A549 (cell line): ENCODE results near the gene SLFN5. TPM values are rescaled to one million over a fixed set of nuclear protein-coding genes. Genes with fewer than 3 reads are reported as not detected.

Source experiments
- ATAC-seq, 2 experiments: fragments of 200-7000 bp in 1 of 2; fragments of >200 bp in 1 of 2; cut with Nextera tagmentation in 1 of 2; cut with Tn5 transposase in 1 of 2; 3 replicates each; pipeline versions ENCODE4 v1.8.0 to v1.9.1; 2018 to 2020; ENCODE audit warnings: mild to moderate bottlenecking in 1 of 2, moderate library complexity in 1 of 2
- CTCF ChIA-PET: fragments of 300-600 bp; sonication (Branson Sonifier 250); formaldehyde crosslinking; extraction: SDS; loops from one replicate; lab custom pipeline; 2021; ENCODE audit warnings: antibody characterized with exemption, inconsistent platforms; lab: Yijun Ruan, JAX
- POLR2A ChIA-PET: fragments of 350-600 bp; formaldehyde crosslinking; extraction: SDS; loops from one replicate; lab custom pipeline; 2021; ENCODE audit warnings: antibody characterized with exemption, inconsistent platforms; lab: Yijun Ruan, JAX
- DNase-seq, 2 experiments: peaks; one replicate each; pipeline versions ENCODE4 v3.0.0 to v3.0.0-alpha.2; 2011 to 2016; ENCODE audit warnings: low read depth in 1 of 2, low spot score in 1 of 2
- FAIRE-seq: peaks from 2 replicates; lab custom pipeline; 2011; peaks lifted over from hg19 to GRCh38; lab: Jason Lieb, UNC
- H3K27ac ChIP-seq, 2 experiments: fragments of >200 bp; sonication (Bioruptor Twin); formaldehyde crosslinking; 3 replicates each; pipeline ENCODE4 v1.5.1; 2016 to 2017
- H3K4me1 ChIP-seq: fragments of >200 bp; sonication (Bioruptor Twin); formaldehyde crosslinking; 3 replicates; pipeline ENCODE4 v1.6.1; 2016
- H3K4me2 ChIP-seq: fragments of >200 bp; sonication (Bioruptor Twin); formaldehyde crosslinking; 3 replicates; pipeline ENCODE4 v1.6.1; 2016
- H3K4me3 ChIP-seq: fragments of >200 bp; sonication (Bioruptor Twin); formaldehyde crosslinking; 3 replicates; pipeline ENCODE4 v1.5.1; 2016
- H3K9me3 ChIP-seq: fragments of >200 bp; sonication (Bioruptor Twin); formaldehyde crosslinking; 3 replicates; pipeline ENCODE4 v1.6.1; 2016
- BHLHE40 ChIP-seq: IDR thresholded peaks from 2 replicates; pipeline ENCODE4 v1.6.1; 2012; ENCODE audit warnings: low read depth, low read length, inconsistent platforms
- CHD4 ChIP-seq: fragments of 200-600 bp; sonication (generic); IDR thresholded peaks from 2 replicates; pipeline ENCODE4 v1.6.1; 2016; ENCODE audit warnings: antibody characterized with exemption, mild to moderate bottlenecking, borderline replicate concordance
- EHMT2 ChIP-seq: fragments of 200-600 bp; sonication (generic); IDR thresholded peaks from 2 replicates; pipeline ENCODE4 v1.6.1; 2016; ENCODE audit warnings: antibody characterized with exemption, low read depth, mild to moderate bottlenecking, moderate library complexity
- ESRRA ChIP-seq: fragments of 150-350 bp; IDR thresholded peaks from 2 replicates; pipeline ENCODE4 v1.6.1; 2014; ENCODE audit warnings: mild to moderate bottlenecking, low read length, borderline replicate concordance
- FOSB ChIP-seq: fragments of 250-450 bp; sonication (Bioruptor Pico); IDR thresholded peaks from 2 replicates; pipeline ENCODE4 v1.5.0; 2020; ENCODE audit warnings: mild to moderate bottlenecking, moderate library complexity
- FOXS1 ChIP-seq: fragments of 250-450 bp; sonication (Bioruptor Pico); IDR thresholded peaks from 2 replicates; pipeline ENCODE4 v1.5.0; 2020; ENCODE audit warnings: mild to moderate bottlenecking, moderate library complexity
- HEYL ChIP-seq: fragments of 250-450 bp; sonication (Bioruptor Pico); IDR thresholded peaks from 2 replicates; pipeline ENCODE4 v1.8.0; 2021; ENCODE audit warnings: mild to moderate bottlenecking, moderate library complexity
- HOXB13 ChIP-seq: fragments of 250-450 bp; sonication (Bioruptor Pico); IDR thresholded peaks from 2 replicates; pipeline ENCODE4 v1.5.0; 2020; ENCODE audit warnings: low read depth, mild to moderate bottlenecking, moderate library complexity
- JUNB ChIP-seq: fragments of >200 bp; sonication (Bioruptor Twin); formaldehyde crosslinking; IDR thresholded peaks from 2 replicates; pipeline ENCODE4 v1.6.1; 2016
- KDM1A ChIP-seq: fragments of 200-600 bp; sonication (generic); IDR thresholded peaks from 2 replicates; pipeline ENCODE4 v1.6.1; 2016; ENCODE audit warnings: low read depth, mild to moderate bottlenecking
- MAFK ChIP-seq: fragments of 450-650 bp; IDR thresholded peaks from 2 replicates; pipeline ENCODE4 v1.6.1; 2014; ENCODE audit not compliant: partially characterized antibody
- NPAS2 ChIP-seq: fragments of 250-450 bp; sonication (Bioruptor Pico); IDR thresholded peaks from 2 replicates; pipeline ENCODE4 v1.8.0; 2022; ENCODE audit warnings: mild to moderate bottlenecking, moderate library complexity, borderline replicate concordance
- NR3C1 ChIP-seq: fragments of >200 bp; sonication (Bioruptor Twin); formaldehyde crosslinking; IDR thresholded peaks from 3 replicates; pipeline ENCODE4 v1.6.1; 2017
- POLR2AphosphoS2 ChIP-seq: conservative IDR thresholded peaks from 2 replicates; pipeline ENCODE4 v1.6.1; 2012; ENCODE audit warnings: low read length, improper control_type of control experiment, inconsistent platforms
- RARB ChIP-seq: fragments of 250-450 bp; sonication (Bioruptor Pico); IDR thresholded peaks from 2 replicates; pipeline ENCODE4 v1.8.0; 2021; ENCODE audit warnings: mild to moderate bottlenecking, moderate library complexity
- RNF2 ChIP-seq: fragments of 200-600 bp; sonication (generic); IDR thresholded peaks from 2 replicates; pipeline ENCODE4 v1.6.1; 2016; ENCODE audit warnings: low read depth, mild to moderate bottlenecking, antibody characterized with exemption, moderate library complexity, borderline replicate concordance
- SMC3 ChIP-seq: fragments of >200 bp; sonication (Bioruptor Twin); formaldehyde crosslinking; IDR thresholded peaks from 3 replicates; pipeline ENCODE4 v1.6.1; 2018; ENCODE audit warnings: inconsistent platforms
- TFCP2L1 ChIP-seq: fragments of 250-450 bp; sonication (Bioruptor Pico); IDR thresholded peaks from 2 replicates; pipeline ENCODE4 v1.5.0; 2021; ENCODE audit warnings: mild to moderate bottlenecking
- TP53 ChIP-seq: fragments of 250-450 bp; sonication (Bioruptor Pico); IDR thresholded peaks from 2 replicates; pipeline ENCODE4 v1.5.0; 2021; ENCODE audit warnings: mild to moderate bottlenecking, moderate library complexity
- ZC3H11A ChIP-seq: fragments of 450-650 bp; IDR thresholded peaks from 2 replicates; pipeline ENCODE4 v1.6.1; 2014; ENCODE audit warnings: antibody characterized with exemption, mild to moderate bottlenecking
- ZFP36 ChIP-seq: fragments of 450-650 bp; IDR thresholded peaks from 2 replicates; pipeline ENCODE4 v1.6.1; 2014; ENCODE audit warnings: borderline replicate concordance; ENCODE audit not compliant: partially characterized antibody
- WGBS: methylation state at CpG from one replicate; pipeline ENCODE4 v1.1.6; 2017; ENCODE audit errors: missing lambda C conversion rate; 5-methylcytosine and 5-hydroxymethylcytosine counted together
- polyA plus RNA-seq, 4 experiments: library from polyadenylated mRNA; depleted of rRNA in 3 of 4; stranded (reverse); fragments of >200 nt; fragmentation: RNase III in 1 of 4; extraction: RNeasy Plus Mini Kit Qiagen cat#74134 plus additional on column Dnase treatment in 1 of 4; gene quantifications; 2 replicates in 3 of 4; 3 replicates in 1 of 4; pipeline ENCODE4 v1.2.3, GENCODE V29; 2011 to 2017
- TF ChIP-seq, protein P1 (sequence below): IDR thresholded peaks from 2 replicates; pipeline ENCODE4 v1.6.1; 2012; ENCODE audit warnings: low read depth, borderline replicate concordance
- TF ChIP-seq, protein P2 (sequence below): fragments of 200-600 bp; sonication (generic); IDR thresholded peaks from 2 replicates; pipeline ENCODE4 v1.6.1; 2016; ENCODE audit warnings: antibody characterized with exemption, mild to moderate bottlenecking, moderate library complexity
- TF ChIP-seq, protein P3 (sequence below): fragments of 150-350 bp; IDR thresholded peaks from 2 replicates; pipeline ENCODE4 v1.6.1; 2014; ENCODE audit warnings: low read depth, mild to moderate bottlenecking, low read length
- TF ChIP-seq, protein P4 (sequence below): IDR thresholded peaks from 2 replicates; pipeline ENCODE4 v1.6.1; 2012
- TF ChIP-seq, protein P5 (sequence below): fragments of 250-450 bp; sonication (Bioruptor Pico); IDR thresholded peaks from 2 replicates; pipeline ENCODE4 v1.5.0; 2021; ENCODE audit warnings: mild to moderate bottlenecking, moderate library complexity, borderline replicate concordance

The SLFN5 gene
- polyA plus RNA-seq, 2 of the 4 experiments (the other 2 are of a cell fraction), result 1.9 to 33.1 TPM

DNA sequence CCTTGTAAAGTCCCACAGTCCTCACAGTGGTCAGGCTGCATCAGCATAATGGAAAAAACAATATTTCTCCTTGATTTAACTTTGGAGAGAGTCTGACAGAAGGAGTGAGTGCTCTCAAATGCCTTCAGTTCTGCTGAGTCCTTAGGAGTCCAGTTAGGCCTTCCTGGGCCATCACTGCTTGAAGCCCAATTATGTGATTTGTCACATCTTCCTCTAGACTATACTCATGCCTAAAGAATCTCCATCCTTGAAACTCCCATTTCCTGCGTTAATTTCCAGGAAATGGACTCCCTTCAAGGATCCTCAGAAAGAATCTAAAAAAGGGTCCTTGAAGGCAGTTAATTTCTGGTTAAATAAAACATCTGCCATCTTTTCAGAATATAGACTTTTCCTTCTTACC lies 52.8 kb downstream of the SLFN5 start:
- Histone ChIP-seq H3K4me1 (no peaks in the 10 kb centered on the region), H3K4me3 (no peak overlapping the region)
- no peak for FAIRE-seq
- ATAC-seq, result no peak; a peak in 1 of 6 replicates
- TF ChIP-seq, protein P1, sequence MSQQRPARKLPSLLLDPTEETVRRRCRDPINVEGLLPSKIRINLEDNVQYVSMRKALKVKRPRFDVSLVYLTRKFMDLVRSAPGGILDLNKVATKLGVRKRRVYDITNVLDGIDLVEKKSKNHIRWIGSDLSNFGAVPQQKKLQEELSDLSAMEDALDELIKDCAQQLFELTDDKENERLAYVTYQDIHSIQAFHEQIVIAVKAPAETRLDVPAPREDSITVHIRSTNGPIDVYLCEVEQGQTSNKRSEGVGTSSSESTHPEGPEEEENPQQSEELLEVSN, result no peak
- TF ChIP-seq RNF2, result no peak
- TF ChIP-seq SMC3, result no peak
- no peak for TF ChIP-seq KDM1A
- TF ChIP-seq TFCP2L1, result no peak
- no peak for TF ChIP-seq CHD4
- TF ChIP-seq HEYL (CRISPR knock-in tag), result no peak
- no peak for TF ChIP-seq ESRRA
- TF ChIP-seq, protein P2, sequence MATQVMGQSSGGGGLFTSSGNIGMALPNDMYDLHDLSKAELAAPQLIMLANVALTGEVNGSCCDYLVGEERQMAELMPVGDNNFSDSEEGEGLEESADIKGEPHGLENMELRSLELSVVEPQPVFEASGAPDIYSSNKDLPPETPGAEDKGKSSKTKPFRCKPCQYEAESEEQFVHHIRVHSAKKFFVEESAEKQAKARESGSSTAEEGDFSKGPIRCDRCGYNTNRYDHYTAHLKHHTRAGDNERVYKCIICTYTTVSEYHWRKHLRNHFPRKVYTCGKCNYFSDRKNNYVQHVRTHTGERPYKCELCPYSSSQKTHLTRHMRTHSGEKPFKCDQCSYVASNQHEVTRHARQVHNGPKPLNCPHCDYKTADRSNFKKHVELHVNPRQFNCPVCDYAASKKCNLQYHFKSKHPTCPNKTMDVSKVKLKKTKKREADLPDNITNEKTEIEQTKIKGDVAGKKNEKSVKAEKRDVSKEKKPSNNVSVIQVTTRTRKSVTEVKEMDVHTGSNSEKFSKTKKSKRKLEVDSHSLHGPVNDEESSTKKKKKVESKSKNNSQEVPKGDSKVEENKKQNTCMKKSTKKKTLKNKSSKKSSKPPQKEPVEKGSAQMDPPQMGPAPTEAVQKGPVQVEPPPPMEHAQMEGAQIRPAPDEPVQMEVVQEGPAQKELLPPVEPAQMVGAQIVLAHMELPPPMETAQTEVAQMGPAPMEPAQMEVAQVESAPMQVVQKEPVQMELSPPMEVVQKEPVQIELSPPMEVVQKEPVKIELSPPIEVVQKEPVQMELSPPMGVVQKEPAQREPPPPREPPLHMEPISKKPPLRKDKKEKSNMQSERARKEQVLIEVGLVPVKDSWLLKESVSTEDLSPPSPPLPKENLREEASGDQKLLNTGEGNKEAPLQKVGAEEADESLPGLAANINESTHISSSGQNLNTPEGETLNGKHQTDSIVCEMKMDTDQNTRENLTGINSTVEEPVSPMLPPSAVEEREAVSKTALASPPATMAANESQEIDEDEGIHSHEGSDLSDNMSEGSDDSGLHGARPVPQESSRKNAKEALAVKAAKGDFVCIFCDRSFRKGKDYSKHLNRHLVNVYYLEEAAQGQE, result no peak
- no peak for TF ChIP-seq EHMT2
- TF ChIP-seq NR3C1, result no peak
- TF ChIP-seq, protein P3, sequence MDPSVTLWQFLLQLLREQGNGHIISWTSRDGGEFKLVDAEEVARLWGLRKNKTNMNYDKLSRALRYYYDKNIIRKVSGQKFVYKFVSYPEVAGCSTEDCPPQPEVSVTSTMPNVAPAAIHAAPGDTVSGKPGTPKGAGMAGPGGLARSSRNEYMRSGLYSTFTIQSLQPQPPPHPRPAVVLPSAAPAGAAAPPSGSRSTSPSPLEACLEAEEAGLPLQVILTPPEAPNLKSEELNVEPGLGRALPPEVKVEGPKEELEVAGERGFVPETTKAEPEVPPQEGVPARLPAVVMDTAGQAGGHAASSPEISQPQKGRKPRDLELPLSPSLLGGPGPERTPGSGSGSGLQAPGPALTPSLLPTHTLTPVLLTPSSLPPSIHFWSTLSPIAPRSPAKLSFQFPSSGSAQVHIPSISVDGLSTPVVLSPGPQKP, result no peak
- no peak for TF ChIP-seq MAFK
- TF ChIP-seq BHLHE40, result no peak
- no peak for TF ChIP-seq ZC3H11A
- TF ChIP-seq HOXB13 (CRISPR knock-in tag), result no peak
- TF ChIP-seq NPAS2, result no peak
- no peak for TF ChIP-seq POLR2AphosphoS2
- TF ChIP-seq TP53 (CRISPR knock-in tag), result no peak
- TF ChIP-seq FOXS1 (CRISPR knock-in tag), result no peak
- TF ChIP-seq, all 56 proteins: peak for 0
- H3K9me3 ChIP-seq, result peaks cover 4% of the 10 kb centered on the region
- no peak for DNase-seq
- no peak overlapping the region for H3K27ac ChIP-seq
- 68% methylated on average over 1 of the region's 1 CpG for WGBS
- CTCF ChIA-PET, result interaction anchor here (1.1 kb wide), 1 partner anchor 236 kb away, joined by 3 read pairs; no protein-coding TSS in a partner anchor
- H3K4me2 ChIP-seq, result no peak overlapping the region
- POLR2A ChIA-PET, result no interaction called here

DNA sequence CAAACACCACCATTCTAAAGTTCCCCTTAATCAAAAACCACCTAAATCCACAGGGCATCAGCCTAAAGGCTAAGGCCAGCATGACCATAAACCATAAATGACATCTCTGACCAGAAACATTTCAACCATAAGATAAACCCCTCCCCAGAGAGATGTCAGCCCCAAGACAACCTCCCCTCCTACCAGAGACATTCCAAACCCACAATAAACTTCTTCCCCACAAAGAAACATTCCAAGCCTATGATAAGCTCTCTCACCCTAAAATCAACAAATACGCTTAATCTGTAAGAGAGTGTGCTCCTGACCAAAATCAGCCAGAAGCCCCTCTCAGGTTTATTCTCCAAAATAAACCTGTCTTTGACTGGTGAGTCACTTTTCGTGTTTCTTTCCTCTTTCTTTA lies 54.8 kb downstream of the SLFN5 start:
- Histone ChIP-seq H3K4me3 (no peak overlapping the region), H3K4me1 (no peaks in the 10 kb centered on the region), H3K9me3 (peaks cover 22% of the 10 kb centered on the region), H3K27ac (no peak overlapping the region), H3K4me2 (no peak overlapping the region)
- ChIA-PET POLR2A (no interaction called here), CTCF (interaction anchor here (1.1 to 4.8 kb wide), 2 partner anchors 15 to 244 kb away, joined by 3 to 39 read pairs; no protein-coding TSS in a partner anchor)
- no peak for FAIRE-seq
- 38% methylated on average over 2 of the region's 2 CpGs for WGBS
- DNase-seq, result no peak
- no peak for ATAC-seq
- TF ChIP-seq SMC3, result no peak
- no peak for TF ChIP-seq ZC3H11A
- TF ChIP-seq, protein P4, sequence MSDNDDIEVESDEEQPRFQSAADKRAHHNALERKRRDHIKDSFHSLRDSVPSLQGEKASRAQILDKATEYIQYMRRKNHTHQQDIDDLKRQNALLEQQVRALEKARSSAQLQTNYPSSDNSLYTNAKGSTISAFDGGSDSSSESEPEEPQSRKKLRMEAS, result no peak
- TF ChIP-seq FOSB, result no peak
- TF ChIP-seq, protein P2, result no peak
- no peak for TF ChIP-seq JUNB
- TF ChIP-seq, protein P1, result no peak
- TF ChIP-seq MAFK, result no peak
- TF ChIP-seq ZFP36, result no peak
- TF ChIP-seq, protein P5, sequence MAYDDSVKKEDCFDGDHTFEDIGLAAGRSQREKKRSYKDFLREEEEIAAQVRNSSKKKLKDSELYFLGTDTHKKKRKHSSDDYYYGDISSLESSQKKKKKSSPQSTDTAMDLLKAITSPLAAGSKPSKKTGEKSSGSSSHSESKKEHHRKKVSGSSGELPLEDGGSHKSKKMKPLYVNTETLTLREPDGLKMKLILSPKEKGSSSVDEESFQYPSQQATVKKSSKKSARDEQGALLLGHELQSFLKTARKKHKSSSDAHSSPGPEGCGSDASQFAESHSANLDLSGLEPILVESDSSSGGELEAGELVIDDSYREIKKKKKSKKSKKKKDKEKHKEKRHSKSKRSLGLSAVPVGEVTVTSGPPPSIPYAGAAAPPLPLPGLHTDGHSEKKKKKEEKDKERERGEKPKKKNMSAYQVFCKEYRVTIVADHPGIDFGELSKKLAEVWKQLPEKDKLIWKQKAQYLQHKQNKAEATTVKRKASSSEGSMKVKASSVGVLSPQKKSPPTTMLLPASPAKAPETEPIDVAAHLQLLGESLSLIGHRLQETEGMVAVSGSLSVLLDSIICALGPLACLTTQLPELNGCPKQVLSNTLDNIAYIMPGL, result no peak
- no peak for TF ChIP-seq KDM1A
- no peak for TF ChIP-seq HEYL (CRISPR knock-in tag)
- TF ChIP-seq RARB (CRISPR knock-in tag), result no peak
